Heart right ventricle (tissue), 16 donors: ENCODE measurements around the gene SNW1. TPM values are rescaled to one million over a fixed set of nuclear protein-coding genes. Genes with fewer than 3 reads are reported as not detected.
"Not testable (repeated sequence)": the region's sequence is repeated elsewhere in the genome, so short reads cannot be mapped to it uniquely, and the experiment has no call there.

ENCODE experiments used
- ATAC-seq, 8 donors: fragments of 200-7000 bp; cut with Tn5 transposase; one replicate each; pipeline ENCODE4 v1.9.1; 2020; ENCODE audit warnings: mild to moderate bottlenecking in 8 of 8, moderate library complexity in 8 of 8, moderate number of reproducible peaks in 1 of 8
- DNase-seq, 2 donors: peaks; one replicate each; pipeline ENCODE4 v3.0.0-alpha.2; 2020
- H3K27ac ChIP-seq, 10 donors: fragments of 200-600 bp; sonication (generic) in 2 of 10; one replicate each; pipeline versions ENCODE4 v1.5.0 to v1.8.0; 2020 to 2022; ENCODE audit warnings: mild to moderate bottlenecking in 3 of 10
- H3K27me3 ChIP-seq, 7 donors: fragments of 200-600 bp; one replicate each; pipeline ENCODE4 v1.8.0; 2021 to 2022; ENCODE audit warnings: mild to moderate bottlenecking in 2 of 7
- H3K36me3 ChIP-seq, 9 donors: fragments of 200-600 bp; sonication (generic) in 1 of 9; one replicate each; pipeline versions ENCODE4 v1.5.0 to v1.8.0; 2020 to 2022; ENCODE audit warnings: mild to moderate bottlenecking in 2 of 9
- H3K4me1 ChIP-seq, 9 donors: fragments of 200-600 bp; sonication (generic) in 1 of 9; one replicate each; pipeline versions ENCODE4 v1.5.0 to v1.8.0; 2020 to 2022; ENCODE audit warnings: mild to moderate bottlenecking in 4 of 9
- H3K4me3 ChIP-seq, 10 donors: fragments of 200-600 bp; sonication (generic) in 2 of 10; one replicate each; pipeline versions ENCODE4 v1.5.0 to v1.8.0; 2020 to 2022; ENCODE audit warnings: mild to moderate bottlenecking in 7 of 10, moderate library complexity in 2 of 10
- H3K9me3 ChIP-seq, 11 donors: fragments of 200-600 bp in 10 of 11; sonication (generic) in 2 of 11; one replicate each; pipeline versions ENCODE4 v1.5.0 to v1.8.0; 2013 to 2022; ENCODE audit warnings: mild to moderate bottlenecking in 2 of 11, control low read depth in 1 of 11, moderate library complexity in 1 of 11
- WGBS, 2 donors: extraction: QIAGEN DNeasy Blood & Tissue Kit; methylation state at CpG; one replicate each; pipeline ENCODE4 v1.1.7; 2013; ENCODE audit warnings: inconsistent platforms in 1 of 2; 5-methylcytosine and 5-hydroxymethylcytosine counted together
- intact Hi-C, 10 donors: fragments of 100-400 bp; cut with DNase I; formaldehyde crosslinking; loops; one replicate each; pipeline versions ENCODE4 v1.11.1 to v1.14.2; 2022
- polyA plus RNA-seq, 2 donors: library from polyadenylated mRNA; stranded (reverse); fragments of 200-250 nt; gene quantifications; one replicate each; pipeline ENCODE4 v1.2.3, GENCODE V29; 2013
- total RNA-seq, 10 donors: library from RNA; stranded (reverse); fragmentation: NEBNext Ultra II Directional in 3 of 10; extraction: Animal tissue kit (Norgen Biotek cat#: 25700) in 3 of 10; gene quantifications; one replicate each; pipeline versions ENCODE4 v1.2.1 to v1.2.4, GENCODE V29; 2021 to 2023
- TF ChIP-seq, protein P1 (sequence below), 9 donors: fragments of 200-600 bp; sonication (generic) in 2 of 9; IDR thresholded peaks; one replicate each; pipeline versions ENCODE4 v1.5.0 to v1.8.0; 2021 to 2022; ENCODE audit warnings: antibody characterized with exemption in 9 of 9, mild to moderate bottlenecking in 5 of 9, moderate library complexity in 1 of 9
- donor health status: Arrhythmogenic right ventricular cardiomyopathy.
- donor health status: ischemic (EF 13 %, LVEDD 7.1; RV severe dilation, severe dysfunction).
- donor health status: healthy with polysubstance abuse.
- donor health status: DM: no; HTN: yes; CAD: no.
- donor health status: DM: no; HTN: no; CAD: no.
- donor health status: ischemic (EF 25% LVEDD 6.9; RV normal size, moderate dysfunction).
- donor health status: ischemic (EF 25% LVEDD 5.7; RV mildly dilated, moderate dysfunction).
- donor health status: healthy.
- donor health status: DM: yes; HTN: yes; CAD: no.
- donor health status: Ischemic cardiomyopathy.
- donor health status: ischemic (EF 35%, LVEDD 5.7; RV mildly dilated, moderate dysfunction).
- donor health status: nonischemic (EF 11% LVEDD 7.7; RV severe dilation, severe dysfunction).
- donor health status: DM: yes; HTN: yes; CAD: no.
- donor health status: PGD.
- donor health status: ischemic (EF 29% LVEDD 5.4; RV normal size, mild dysfunction).
- donor health status: nonischemic (EF 23%, LVEDD 6.1; RV moderate dilation, normal function).

The SNW1 gene
- total and polyA plus RNA-seq, 12 donors, result 23.3 to 69.1 (median 55.7) TPM

GRCh38 chr14:77761205-77761931, 412 bp upstream of the SNW1 start:
- H3K4me1 ChIP-seq, result peaks cover 0 to 48% (median 35%) of the 10 kb centered on the region in 9 donors
- ATAC-seq (peak; percentile 25 to 64 (median 54)), DNase-seq (peak; percentile 15 to 25)
- peak overlapping the region; percentile 70 to 97 (median 90) for H3K4me3 ChIP-seq
- 3 to 4% methylated on average over 24 of the region's 24 CpGs for WGBS, 2 donors
- intact Hi-C loops, result loop anchor here in 6 of 10 donors (1.0 to 5.0 kb wide), 5 partner anchors 36 to 53 kb away; partner anchors contain the start of genes ADCK1 (in 5 of the 6), ALKBH1 (in 1 of the 6) and SLIRP (in 1 of the 6)
- H3K27ac ChIP-seq, result peak overlapping the region; percentile 74 to 98 (median 94)
- no peaks in the 10 kb centered on the region for H3K27me3 ChIP-seq
- no peaks in the 10 kb centered on the region for H3K9me3 ChIP-seq
- peaks cover 0 to 18% (median 0%) of the 10 kb centered on the region in 9 donors for H3K36me3 ChIP-seq
- TF ChIP-seq, protein P1, sequence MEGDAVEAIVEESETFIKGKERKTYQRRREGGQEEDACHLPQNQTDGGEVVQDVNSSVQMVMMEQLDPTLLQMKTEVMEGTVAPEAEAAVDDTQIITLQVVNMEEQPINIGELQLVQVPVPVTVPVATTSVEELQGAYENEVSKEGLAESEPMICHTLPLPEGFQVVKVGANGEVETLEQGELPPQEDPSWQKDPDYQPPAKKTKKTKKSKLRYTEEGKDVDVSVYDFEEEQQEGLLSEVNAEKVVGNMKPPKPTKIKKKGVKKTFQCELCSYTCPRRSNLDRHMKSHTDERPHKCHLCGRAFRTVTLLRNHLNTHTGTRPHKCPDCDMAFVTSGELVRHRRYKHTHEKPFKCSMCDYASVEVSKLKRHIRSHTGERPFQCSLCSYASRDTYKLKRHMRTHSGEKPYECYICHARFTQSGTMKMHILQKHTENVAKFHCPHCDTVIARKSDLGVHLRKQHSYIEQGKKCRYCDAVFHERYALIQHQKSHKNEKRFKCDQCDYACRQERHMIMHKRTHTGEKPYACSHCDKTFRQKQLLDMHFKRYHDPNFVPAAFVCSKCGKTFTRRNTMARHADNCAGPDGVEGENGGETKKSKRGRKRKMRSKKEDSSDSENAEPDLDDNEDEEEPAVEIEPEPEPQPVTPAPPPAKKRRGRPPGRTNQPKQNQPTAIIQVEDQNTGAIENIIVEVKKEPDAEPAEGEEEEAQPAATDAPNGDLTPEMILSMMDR (IDR thresholded peaks at IDR 0.05), result peak in 6 of 9 donors; percentile 12 to 48 (median 30)

DNA sequence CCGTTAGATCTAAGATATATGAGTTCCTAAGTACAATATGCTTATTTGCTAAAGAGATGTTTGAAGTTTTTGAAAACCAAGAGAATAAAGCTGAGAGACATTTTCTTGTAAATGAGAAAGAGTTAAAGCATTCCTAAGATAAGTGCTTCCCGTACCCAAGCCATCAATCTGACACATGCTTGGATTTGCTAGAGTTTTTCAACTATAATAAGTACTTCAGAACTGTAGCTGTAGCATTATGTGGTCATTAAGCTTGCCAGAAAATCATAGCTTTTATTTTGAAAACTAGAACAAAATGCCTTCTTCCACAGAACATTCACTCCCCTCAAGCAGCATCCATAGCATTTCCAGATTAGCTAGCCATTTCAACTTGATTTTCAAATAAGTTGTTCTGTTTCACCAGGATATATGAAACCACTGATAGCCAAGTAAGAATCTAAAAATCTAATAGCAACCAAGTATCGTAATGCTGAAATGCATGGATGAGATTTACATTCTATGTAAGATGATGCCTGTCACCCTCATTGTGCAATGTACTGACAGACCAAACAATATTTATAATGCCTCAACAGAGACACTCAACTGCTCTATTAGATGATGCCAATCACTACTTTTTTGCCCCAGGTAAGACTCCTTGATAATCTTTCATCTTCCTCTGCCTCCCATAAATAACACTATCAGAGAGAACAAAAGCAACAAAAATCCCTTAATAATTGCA, 8.0 kb downstream of the SNW1 start:
- H3K36me3 ChIP-seq, result peaks cover 0 to 90% (median 45%) of the 10 kb centered on the region in 9 donors
- WGBS, 2 donors, result 51 to 60% methylated on average over 3 of the region's 3 CpGs
- no peak overlapping the region for H3K27ac ChIP-seq
- peaks cover 0 to 39% (median 14%) of the 10 kb centered on the region in 9 donors for H3K4me1 ChIP-seq
- TF ChIP-seq, protein P1 (IDR thresholded peaks at IDR 0.05), result no peak
- DNase-seq (no peak), ATAC-seq (no peak)
- H3K27me3 ChIP-seq, result no peaks in the 10 kb centered on the region
- no peak overlapping the region for H3K4me3 ChIP-seq
- H3K9me3 ChIP-seq, result no peaks in the 10 kb centered on the region
- intact Hi-C loops, result no loop called here

- Histone ChIP-seq H3K27me3 (no peaks in the 10 kb centered on the region), H3K9me3 (no peaks in the 10 kb centered on the region), H3K36me3 (peaks cover 0 to 95% (median 45%) of the 10 kb centered on the region in 9 donors), H3K4me3 (no peak overlapping the region), H3K4me1 (peaks cover 0 to 32% (median 10%) of the 10 kb centered on the region in 9 donors), H3K27ac (no peak overlapping the region)
- 94 to 99% methylated on average over 2 of the region's 2 CpGs for WGBS, 2 donors
- no peak for DNase-seq
- intact Hi-C loops, result no loop called here
- ATAC-seq, result no peak
- TF ChIP-seq, protein P1 (IDR thresholded peaks at IDR 0.05), result no peak
Observed at GRCh38 chr14:77752266-77752665, 8.7 kb downstream of the SNW1 start.

GRCh38 chr14:77747425-77747824, 13.5 kb downstream of the SNW1 start:
- H3K36me3 ChIP-seq, result peaks cover 0 to 92% (median 45%) of the 10 kb centered on the region in 9 donors
- DNase-seq, ATAC-seq, intact Hi-C loops, H3K27ac ChIP-seq, H3K9me3 ChIP-seq, H3K4me3 ChIP-seq, H3K27me3 ChIP-seq: not testable (repeated sequence)
- peaks cover 0 to 11% (median 0%) of the 10 kb centered on the region in 9 donors for H3K4me1 ChIP-seq
- 90 to 92% methylated on average over 26 to 33 of the region's 33 CpGs for WGBS, 2 donors
